ENCODE results near the gene SYNC. TPM values are rescaled to one million over a fixed set of nuclear protein-coding genes. Genes with fewer than 3 reads are reported as not detected.

SYNC gene
- 71.8 TPM for total RNA-seq

DNA sequence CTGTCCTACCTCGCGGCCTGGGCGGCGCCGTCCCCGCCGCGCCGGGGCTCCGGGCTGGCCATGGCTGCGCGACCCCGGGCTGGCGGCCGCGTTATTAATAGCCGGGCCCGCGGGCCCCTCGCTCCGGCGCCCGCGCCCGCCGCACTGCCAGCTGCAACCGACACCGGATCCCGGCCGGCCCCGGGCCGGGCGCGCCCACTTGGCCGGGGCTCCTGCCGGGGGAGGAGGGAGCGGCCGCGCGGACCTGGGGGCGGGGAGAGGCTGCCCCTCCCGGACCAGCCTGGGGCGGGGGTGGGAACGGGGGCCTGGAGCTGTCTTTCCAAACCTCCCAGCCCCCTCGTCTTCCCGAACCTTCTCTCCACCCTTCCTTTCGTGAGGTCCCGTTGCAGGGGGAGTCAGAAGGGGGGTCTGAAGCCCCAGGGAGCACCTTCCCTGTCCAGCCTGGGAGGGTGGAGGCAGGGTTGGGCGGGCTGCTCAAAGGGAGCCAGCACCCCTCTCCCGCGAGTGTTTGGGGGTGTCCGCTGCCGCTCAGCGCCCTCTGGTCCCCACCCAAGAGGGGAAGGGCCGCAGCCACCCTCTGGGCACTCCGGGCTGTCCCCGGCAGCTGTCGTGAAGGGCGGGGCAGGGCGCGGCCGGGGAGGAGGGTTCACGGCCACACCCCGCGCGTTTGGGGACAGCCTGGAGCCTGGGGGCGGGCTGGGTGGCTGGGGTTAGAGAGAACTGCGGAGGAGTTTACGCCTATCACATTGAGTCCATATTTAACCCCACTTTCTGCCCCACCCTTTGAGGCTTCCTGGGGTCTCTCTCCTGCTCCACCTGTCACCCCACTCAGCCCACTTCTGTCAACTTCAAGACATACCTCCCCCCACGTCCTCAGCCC, at the start of gene SYNC:
TSS of gene SYNC (minus strand) at position 172 of the 880 bp plus-strand sequence. CDS start at position 62, 110 bp downstream.
- DNase-seq, result peak; percentile 93

DNA sequence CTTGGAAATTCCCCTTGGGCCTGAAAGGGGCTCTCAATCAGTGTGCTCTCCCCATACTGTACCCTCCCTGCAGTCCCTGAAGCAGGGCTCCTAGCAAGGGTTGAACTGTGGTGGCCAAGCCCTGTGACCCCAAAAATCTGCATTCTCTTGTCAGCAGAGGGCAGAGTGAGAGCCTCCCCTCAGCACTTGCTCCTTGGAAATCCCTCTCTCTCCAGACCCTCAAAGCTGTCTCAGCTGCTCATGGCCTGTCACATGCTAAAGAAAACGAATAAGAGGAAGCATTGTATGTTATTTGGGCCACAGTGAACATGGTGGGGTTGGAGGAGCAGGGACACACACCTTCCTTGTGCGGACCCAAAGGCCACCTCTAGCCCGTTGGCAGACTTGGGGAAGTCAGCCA, 47.2 kb upstream of the SYNC start:
- DNase-seq, result peak; percentile 20

DNA sequence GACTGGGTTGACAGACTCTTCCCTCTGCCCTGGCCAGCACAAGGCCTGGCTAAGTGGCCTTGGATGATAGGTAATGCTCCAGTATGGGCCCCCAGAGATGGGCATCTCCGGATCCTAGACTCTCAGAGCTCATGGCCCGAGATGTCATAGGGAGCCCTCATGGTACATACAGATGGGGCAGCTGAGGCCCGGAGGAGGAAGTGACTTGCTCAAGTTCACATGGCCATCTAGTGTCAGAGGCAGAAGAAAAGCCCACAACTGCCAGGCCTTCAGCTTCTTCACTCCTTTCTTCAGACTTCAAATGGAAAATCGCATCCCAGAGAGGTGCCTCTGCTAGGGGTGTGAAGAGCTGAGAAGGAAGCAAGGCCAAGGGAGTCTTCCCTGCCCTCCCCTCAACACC, 46.8 kb upstream of the SYNC start:
- DNase-seq, result no peak

- DNase-seq, result no peak
These were observed 46.4 kb upstream of the SYNC start for GRCh38 chr1:32748926-32749325.

DNA sequence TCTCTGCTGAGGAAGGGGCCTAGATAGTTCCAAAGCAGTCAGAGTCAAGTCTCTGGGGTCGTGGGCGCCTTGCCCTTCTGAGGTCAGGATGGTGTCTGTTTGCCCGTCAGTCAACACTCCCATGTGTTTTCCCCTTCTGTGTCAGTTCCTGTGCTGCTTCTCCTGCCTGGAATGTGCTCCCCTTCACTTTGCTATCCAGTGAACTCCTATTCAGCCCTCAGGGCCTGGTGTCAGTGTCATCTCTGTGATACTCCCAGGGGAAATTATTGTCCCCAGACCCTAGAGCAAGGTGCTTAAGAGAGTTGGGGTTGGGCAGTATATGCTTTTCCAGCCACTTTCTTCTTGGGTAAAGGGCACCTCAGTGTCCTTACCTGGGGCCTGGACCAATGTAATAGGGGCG, 45.8 kb upstream of the SYNC start:
- no peak for DNase-seq

DNA sequence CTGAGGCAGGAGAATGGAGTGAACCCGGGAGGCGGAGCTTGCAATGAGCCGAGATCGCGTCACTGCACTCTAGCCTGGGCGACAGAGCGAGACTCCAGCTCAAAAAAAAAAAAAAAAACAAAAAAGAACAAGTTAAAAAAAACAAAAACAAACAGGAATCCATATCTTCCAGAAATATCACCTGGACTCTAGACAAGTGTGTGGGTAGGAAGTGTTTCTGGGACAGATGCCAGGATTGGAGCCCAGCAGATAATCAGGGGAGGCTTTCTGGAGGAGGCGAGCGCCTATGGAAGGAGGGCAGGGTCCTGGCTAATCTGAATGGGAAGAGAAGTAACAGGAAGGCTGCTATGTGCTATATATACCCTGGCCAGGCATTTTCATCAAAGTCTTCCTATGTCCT, 43.6 kb upstream of the SYNC start:
- no peak for DNase-seq

- no peak for DNase-seq
These were observed 41.5 kb upstream of the SYNC start for GRCh38 chr1:32744071-32744425.

DNA sequence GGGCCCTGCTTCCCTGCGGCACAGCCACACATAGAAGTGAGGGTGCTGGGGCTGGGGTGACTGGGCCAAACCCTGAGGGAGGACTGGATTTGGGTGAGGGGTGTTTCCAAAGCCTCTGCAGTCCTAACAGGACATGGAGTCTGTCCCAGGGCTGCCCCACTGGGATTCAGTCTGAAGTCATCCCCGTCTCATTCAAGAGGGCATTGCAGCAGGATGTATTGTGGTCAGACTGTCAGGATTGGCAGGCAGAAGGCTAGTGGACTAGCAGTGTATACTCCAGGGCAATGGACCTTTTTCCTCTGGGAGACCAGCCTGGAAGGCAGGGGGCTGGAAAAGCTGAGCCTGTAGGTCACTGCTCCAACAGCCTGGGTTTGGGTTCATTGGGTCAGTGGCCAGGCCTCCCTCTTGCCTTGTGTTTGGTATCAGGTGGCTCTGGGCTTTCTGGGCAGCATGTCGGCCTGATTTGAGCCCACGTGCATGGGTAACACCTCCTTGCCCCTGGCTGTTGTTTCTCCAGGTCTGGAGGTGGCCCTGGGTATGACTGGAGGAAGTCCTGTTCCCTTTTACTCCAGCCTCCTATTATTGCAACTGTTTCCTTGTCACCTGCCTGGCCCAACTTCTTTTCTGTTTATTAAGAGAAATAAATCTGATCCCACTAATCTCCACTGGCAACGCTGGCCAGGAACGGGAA, 41.0 kb upstream of the SYNC start:
- peak; percentile 22 for DNase-seq

- DNase-seq, result no peak
These were observed 40.4 kb upstream of the SYNC start for GRCh38 chr1:32742956-32743355.

DNA sequence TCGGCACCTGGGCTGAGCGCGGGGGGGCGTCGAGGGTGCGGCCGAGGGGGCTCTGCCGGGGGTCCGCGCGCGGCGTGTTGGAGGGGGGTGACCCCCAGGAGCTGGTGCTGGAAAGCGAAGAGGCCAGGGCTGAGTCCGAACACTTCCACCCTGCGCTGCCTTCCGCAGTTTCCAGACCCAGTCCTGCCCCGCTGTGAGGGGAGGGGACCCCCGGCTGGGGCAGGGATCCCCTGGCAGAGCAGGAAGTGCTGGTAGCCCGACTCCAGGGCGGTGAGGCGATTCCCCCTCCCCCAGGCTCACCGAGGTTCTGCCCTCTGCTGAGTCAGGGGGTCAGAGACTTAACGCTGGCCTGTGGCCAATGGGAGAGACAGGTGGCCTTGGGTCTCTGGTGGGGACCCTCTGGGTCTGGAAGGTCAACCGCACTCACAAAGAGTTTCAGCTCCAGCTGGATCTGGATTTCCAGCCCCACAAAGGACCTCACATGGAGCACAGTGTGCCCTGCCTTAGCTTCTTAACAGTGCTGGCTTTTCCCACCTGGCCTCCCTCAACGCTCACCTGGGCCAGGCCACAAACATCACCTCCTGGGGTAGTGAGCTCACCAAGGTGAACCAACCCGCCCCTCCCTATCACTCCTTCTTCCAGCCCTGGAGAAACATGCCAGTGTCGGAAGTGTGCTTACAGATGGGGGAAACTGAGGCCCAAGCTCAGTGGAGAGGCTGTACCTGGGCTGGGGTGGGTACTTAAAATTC, 39.8 kb upstream of the SYNC start:
- peak; percentile 35 for DNase-seq

GRCh38 chr1:32741413-32742198, 39.0 kb upstream of the SYNC start:
- peak; percentile 26 for DNase-seq

- DNase-seq, result no peak
These were observed 38.5 kb upstream of the SYNC start for GRCh38 chr1:32741059-32741412.

GRCh38 chr1:32736812-32737791, 34.5 kb upstream of the SYNC start:
- DNase-seq, result no peak

GRCh38 chr1:32733582-32734321, 31.2 kb upstream of the SYNC start:
- peak; percentile 76 for DNase-seq

- DNase-seq, result no peak
These were observed 26.9 kb upstream of the SYNC start for GRCh38 chr1:32729254-32730046.

GRCh38 chr1:32728413-32729077, 26.0 kb upstream of the SYNC start:
- DNase-seq, result no peak

DNA sequence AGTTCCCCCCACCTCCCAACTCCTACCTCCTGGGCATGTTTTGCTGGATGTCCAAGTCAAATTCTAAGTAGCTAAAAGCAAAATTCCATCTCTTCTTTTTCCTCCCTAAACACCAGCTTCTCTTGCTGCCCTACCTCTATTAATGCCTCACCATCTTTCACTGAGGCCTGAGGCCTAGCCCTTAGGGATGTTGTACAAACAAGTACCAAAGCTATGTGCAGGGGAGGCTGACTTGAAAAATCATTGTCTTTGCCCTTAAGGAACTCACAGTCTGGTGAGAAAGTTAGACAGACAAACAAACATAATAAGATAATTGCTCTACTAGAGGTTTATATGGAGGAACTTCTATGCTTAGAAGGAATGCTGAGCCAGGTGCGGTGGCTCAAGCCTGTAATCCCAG, 25.3 kb upstream of the SYNC start:
- no peak for DNase-seq

DNA sequence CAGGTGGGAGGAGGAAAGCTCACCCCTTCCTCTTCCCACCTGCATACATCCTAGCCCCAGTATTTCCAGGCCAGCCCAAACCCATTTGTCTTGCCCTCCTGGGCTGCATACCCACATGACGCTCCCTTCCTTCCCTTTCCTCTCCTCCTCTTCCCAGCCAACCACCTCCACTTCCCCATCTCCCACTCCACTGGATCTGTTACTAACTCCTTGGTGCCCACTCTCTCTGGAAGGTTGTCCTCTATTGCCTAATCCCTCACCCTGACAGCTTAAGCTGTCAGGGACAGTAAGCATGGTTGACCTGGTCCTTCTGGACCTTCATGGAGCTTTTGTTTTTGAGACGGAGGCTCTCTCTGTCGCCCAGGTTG, 23.0 kb upstream of the SYNC start:
- no peak for DNase-seq
